PC-9 (cell line): ENCODE measurements around the gene TBC1D5. TPM values are rescaled to one million over a fixed set of nuclear protein-coding genes. Genes with fewer than 3 reads are reported as not detected.

Experiments used
- BruUV-seq: library from RNA; stranded (reverse); fragments of 400-500 nt; replicated peaks from 2 replicates; lab custom pipeline; 2021; lab: Mats Ljungman, UMichigan
- CTCF ChIA-PET: fragments of 300-600 bp; sonication (Branson Sonifier 250); formaldehyde crosslinking; loops from one replicate; lab custom pipeline; 2022; ENCODE audit warnings: antibody characterized with exemption; lab: Charles Lee
- POLR2A ChIA-PET: fragments of 300-600 bp; sonication (Branson Sonifier 250); formaldehyde crosslinking; loops from one replicate; lab custom pipeline; 2022; ENCODE audit warnings: antibody characterized with exemption; ENCODE audit not compliant: unreplicated experiment; lab: Charles Lee
- DNase-seq, 2 experiments: peaks; one replicate each; pipeline versions ENCODE4 v3.0.0 to v3.0.0-alpha.2; 2015 to 2022; ENCODE audit warnings: mixed read lengths in 1 of 2
- H2AFZ ChIP-seq: fragments of 200-600 bp; sonication (generic); 2 replicates; pipeline ENCODE4 v1.8.1; 2017; ENCODE audit warnings: antibody characterized with exemption
- H3F3A ChIP-seq: fragments of 200-600 bp; sonication (generic); 2 replicates; pipeline ENCODE4 v1.8.1; 2017; ENCODE audit warnings: antibody characterized with exemption, mild to moderate bottlenecking, low read depth; ENCODE audit not compliant: insufficient read depth
- H3K27ac ChIP-seq: fragments of 200-600 bp; sonication (generic); 2 replicates; pipeline ENCODE4 v1.6.1; 2016; ENCODE audit warnings: mixed run types
- H3K27me3 ChIP-seq: fragments of 200-600 bp; sonication (generic); 2 replicates; pipeline ENCODE4 v1.6.1; 2016; ENCODE audit warnings: low read depth, mixed run types; ENCODE audit not compliant: insufficient read depth
- H3K36me3 ChIP-seq: fragments of 200-600 bp; sonication (generic); 2 replicates; pipeline ENCODE4 v1.6.1; 2016; ENCODE audit warnings: low read depth, mixed run types
- H3K4me1 ChIP-seq: fragments of 200-600 bp; sonication (generic); replicated peaks from 2 replicates; pipeline ENCODE4 v1.6.1; 2016; ENCODE audit warnings: mixed run types; ENCODE audit not compliant: insufficient read depth
- H3K4me2 ChIP-seq: fragments of 200-600 bp; sonication (generic); 2 replicates; pipeline ENCODE4 v1.6.1; 2017; ENCODE audit warnings: mixed run types
- H3K4me3 ChIP-seq: fragments of 200-600 bp; sonication (generic); 2 replicates; pipeline ENCODE4 v1.6.1; 2016; ENCODE audit warnings: mixed run types
- H3K79me2 ChIP-seq: fragments of 200-600 bp; sonication (generic); 2 replicates; pipeline ENCODE4 v1.6.1; 2017; ENCODE audit warnings: low read depth, mixed run types
- H3K9me2 ChIP-seq: fragments of 200-600 bp; sonication (generic); 2 replicates; pipeline ENCODE4 v1.8.1; 2017; ENCODE audit warnings: mild to moderate bottlenecking; ENCODE audit not compliant: insufficient read depth
- H3K9me3 ChIP-seq: fragments of 200-600 bp; sonication (generic); 2 replicates; pipeline ENCODE4 v1.8.1; 2016; ENCODE audit warnings: low read depth; ENCODE audit not compliant: insufficient read depth
- H4K20me1 ChIP-seq: fragments of 200-600 bp; sonication (generic); 2 replicates; pipeline ENCODE4 v1.8.1; 2017; ENCODE audit not compliant: insufficient read depth
- EZH2 ChIP-seq: fragments of 200-600 bp; sonication (generic); IDR thresholded peaks from 2 replicates; pipeline ENCODE4 v1.8.0; 2017; ENCODE audit warnings: antibody characterized with exemption, low read depth
- intact Hi-C: fragments of 100-400 bp; cut with micrococcal nuclease; formaldehyde crosslinking; loops from one replicate; pipeline ENCODE4 v1.10.0; 2022; ENCODE audit not compliant: unreplicated experiment
- total RNA-seq: library from RNA; stranded (reverse); gene quantifications from 2 replicates; pipeline ENCODE4 v1.2.3, GENCODE V29; 2021
- TF ChIP-seq, protein P1 (sequence below): fragments of 200-600 bp; sonication (generic); conservative IDR thresholded peaks from 2 replicates; pipeline ENCODE4 v1.6.1; 2017; ENCODE audit warnings: mixed run types, antibody characterized with exemption, mild to moderate bottlenecking, moderate library complexity

TBC1D5 gene
- total RNA-seq, 1 experiment from 2014 or later: 54.0 TPM

DNA sequence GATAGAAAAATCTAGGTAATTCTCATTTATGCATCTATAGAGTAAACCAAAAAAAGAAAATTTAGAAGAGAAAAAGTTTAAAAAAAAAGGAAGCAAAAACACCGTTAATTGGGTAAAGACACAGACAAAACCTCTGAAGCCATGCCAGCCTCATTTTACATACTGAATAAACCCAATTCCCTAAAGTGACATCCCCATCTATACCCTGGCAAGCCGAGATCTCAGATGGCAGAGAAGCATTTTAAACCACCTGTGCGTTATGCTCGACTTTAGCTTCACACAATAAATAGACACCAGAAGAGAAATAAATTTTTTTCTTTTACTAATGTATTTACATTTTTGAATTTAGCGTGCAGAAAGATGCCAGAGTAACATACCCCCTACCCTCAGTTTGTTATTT lies 475.6 kb downstream of the TBC1D5 start:
- CTCF ChIA-PET: no interaction called here

DNA sequence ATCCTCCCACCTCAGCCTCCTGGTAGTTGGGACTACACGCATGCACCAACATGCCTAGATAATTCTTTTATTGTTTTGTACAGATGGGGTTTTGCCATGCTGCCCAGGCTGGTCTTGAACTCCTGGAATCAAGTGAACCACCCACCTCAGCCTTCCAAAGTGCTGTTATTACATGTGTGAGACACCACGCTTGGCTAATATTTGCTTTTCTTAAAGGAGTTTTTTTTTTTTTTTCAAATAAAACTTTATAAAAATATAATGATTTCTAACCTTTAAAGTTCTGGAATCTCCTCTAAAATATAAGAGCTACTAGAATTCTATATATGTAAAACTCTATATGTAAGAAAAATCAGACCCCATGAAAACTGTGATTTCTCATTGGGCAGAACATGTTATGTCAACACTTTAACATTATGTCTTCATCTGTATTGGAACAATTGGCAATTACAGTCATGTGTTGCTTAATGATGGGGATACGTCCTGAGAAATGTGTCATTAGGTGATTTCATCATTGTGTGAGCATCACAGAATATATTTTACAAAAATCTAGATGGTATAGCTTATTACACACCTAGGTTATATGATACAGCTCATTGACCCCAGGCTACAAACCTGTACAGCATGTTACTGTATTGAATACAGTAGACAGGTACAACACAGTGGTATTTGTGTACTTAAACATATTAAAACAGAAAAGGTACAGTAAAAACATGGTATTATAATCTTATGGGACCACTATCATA lies 480.6 kb downstream of the TBC1D5 start:
- Histone ChIP-seq H3F3A (peaks cover 3% of the 10 kb centered on the region), H3K36me3 (no peaks in the 10 kb centered on the region), H3K9me3 (no peaks in the 10 kb centered on the region), H3K4me2 (no peak overlapping the region), H2AFZ (no peak overlapping the region), H3K79me2 (no peaks in the 10 kb centered on the region), H3K9me2 (no peaks in the 10 kb centered on the region), H3K27me3 (no peaks in the 10 kb centered on the region), H3K4me1 (no peaks in the 10 kb centered on the region), H3K4me3 (no peak overlapping the region), H3K27ac (no peak overlapping the region), H4K20me1 (no peaks in the 10 kb centered on the region)
- TF ChIP-seq, protein P1, sequence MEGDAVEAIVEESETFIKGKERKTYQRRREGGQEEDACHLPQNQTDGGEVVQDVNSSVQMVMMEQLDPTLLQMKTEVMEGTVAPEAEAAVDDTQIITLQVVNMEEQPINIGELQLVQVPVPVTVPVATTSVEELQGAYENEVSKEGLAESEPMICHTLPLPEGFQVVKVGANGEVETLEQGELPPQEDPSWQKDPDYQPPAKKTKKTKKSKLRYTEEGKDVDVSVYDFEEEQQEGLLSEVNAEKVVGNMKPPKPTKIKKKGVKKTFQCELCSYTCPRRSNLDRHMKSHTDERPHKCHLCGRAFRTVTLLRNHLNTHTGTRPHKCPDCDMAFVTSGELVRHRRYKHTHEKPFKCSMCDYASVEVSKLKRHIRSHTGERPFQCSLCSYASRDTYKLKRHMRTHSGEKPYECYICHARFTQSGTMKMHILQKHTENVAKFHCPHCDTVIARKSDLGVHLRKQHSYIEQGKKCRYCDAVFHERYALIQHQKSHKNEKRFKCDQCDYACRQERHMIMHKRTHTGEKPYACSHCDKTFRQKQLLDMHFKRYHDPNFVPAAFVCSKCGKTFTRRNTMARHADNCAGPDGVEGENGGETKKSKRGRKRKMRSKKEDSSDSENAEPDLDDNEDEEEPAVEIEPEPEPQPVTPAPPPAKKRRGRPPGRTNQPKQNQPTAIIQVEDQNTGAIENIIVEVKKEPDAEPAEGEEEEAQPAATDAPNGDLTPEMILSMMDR: no peak
- no peak for TF ChIP-seq EZH2
- intact Hi-C loops: no loop called here
- no TSS peak for BruUV-seq
- ChIA-PET CTCF (interaction anchor here (0.6 kb wide), 1 partner anchor 17 kb away, joined by 5 read pairs; no protein-coding TSS in a partner anchor), POLR2A (no interaction called here)
- DNase-seq: no peak

More for the DNA sequence above, 475.6 kb downstream of the TBC1D5 start:
- TF ChIP-seq, protein P1: no peak
- no peak for TF ChIP-seq EZH2
- intact Hi-C loops: no loop called here
- Histone ChIP-seq H3K9me2 (no peaks in the 10 kb centered on the region), H3K9me3 (no peaks in the 10 kb centered on the region), H3K27ac (no peak overlapping the region), H3K4me3 (no peak overlapping the region), H3K27me3 (no peaks in the 10 kb centered on the region), H3F3A (no peaks in the 10 kb centered on the region), H3K36me3 (no peaks in the 10 kb centered on the region), H2AFZ (no peak overlapping the region), H4K20me1 (no peaks in the 10 kb centered on the region), H3K79me2 (no peaks in the 10 kb centered on the region), H3K4me2 (no peak overlapping the region), H3K4me1 (no peaks in the 10 kb centered on the region)
- POLR2A ChIA-PET: no interaction called here
- no peak for DNase-seq
- BruUV-seq: no TSS peak

DNA sequence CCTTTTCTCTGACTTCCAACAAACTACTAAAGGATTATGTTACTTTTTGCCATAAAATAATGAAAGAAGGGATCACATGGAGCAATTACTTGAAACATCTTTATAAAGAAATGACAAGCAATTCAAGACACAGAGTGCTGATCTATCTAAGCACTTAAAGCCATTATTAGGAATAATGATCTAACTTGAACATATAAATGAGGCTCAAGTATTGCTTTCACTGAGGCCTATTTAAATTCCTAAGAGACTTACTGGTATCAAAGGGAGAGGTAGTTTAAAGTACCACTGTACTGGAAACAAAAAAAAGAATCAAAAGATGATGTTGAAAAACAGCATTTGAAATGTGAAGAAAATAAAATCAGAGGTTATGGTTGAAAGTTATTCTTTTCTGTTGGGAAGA lies 482.2 kb downstream of the TBC1D5 start:
- Histone ChIP-seq H3K27ac (no peak overlapping the region), H3K4me3 (no peak overlapping the region), H4K20me1 (no peaks in the 10 kb centered on the region), H3K9me2 (no peaks in the 10 kb centered on the region), H3K4me2 (no peak overlapping the region), H2AFZ (no peak overlapping the region), H3K4me1 (no peaks in the 10 kb centered on the region), H3F3A (peaks cover 3% of the 10 kb centered on the region), H3K27me3 (no peaks in the 10 kb centered on the region), H3K9me3 (no peaks in the 10 kb centered on the region), H3K36me3 (no peaks in the 10 kb centered on the region), H3K79me2 (no peaks in the 10 kb centered on the region)
- no TSS peak for BruUV-seq
- ChIA-PET CTCF (no interaction called here), POLR2A (no interaction called here)
- intact Hi-C loops: no loop called here
- no peak for TF ChIP-seq EZH2
- TF ChIP-seq, protein P1: no peak
- no peak for DNase-seq
